GM19397 (cell line): ENCODE measurements around the gene SYNE2.
"Not testable (repeated sequence)": the region's sequence is repeated elsewhere in the genome, so short reads cannot be mapped to it uniquely, and the experiment has no call there.

Source experiments
- ATAC-seq: cut with Tn5 transposase; IDR thresholded peaks from one replicate; pipeline ENCODE4 v1.9.1; 2021; ENCODE audit warnings: mild to moderate bottlenecking, moderate library complexity; ENCODE audit not compliant: unreplicated experiment

SYNE2 gene

GRCh38 chr14:64118403-64118742, 265.6 kb downstream of the SYNE2 start:
- ATAC-seq = not testable (repeated sequence)

- ATAC-seq = no peak
Measured at GRCh38 chr14:64118892-64119291, 266.1 kb downstream of the SYNE2 start.

- no peak for ATAC-seq
Measured at GRCh38 chr14:64119500-64119899, 266.7 kb downstream of the SYNE2 start.

GRCh38 chr14:64119980-64120379, 267.2 kb downstream of the SYNE2 start:
- ATAC-seq = no peak

GRCh38 chr14:64123241-64123822, 270.5 kb downstream of the SYNE2 start:
- no peak for ATAC-seq

GRCh38 chr14:64125270-64125669, 272.5 kb downstream of the SYNE2 start:
- no peak for ATAC-seq

GRCh38 chr14:64126548-64126947, 273.7 kb downstream of the SYNE2 start:
- ATAC-seq = no peak

- no peak for ATAC-seq
Measured at GRCh38 chr14:64137657-64138290, 285.0 kb downstream of the SYNE2 start.

GRCh38 chr14:64147126-64147790, 294.5 kb downstream of the SYNE2 start:
- no peak for ATAC-seq

GRCh38 chr14:64149921-64150320, 297.1 kb downstream of the SYNE2 start:
- ATAC-seq = no peak

- no peak for ATAC-seq
Measured at GRCh38 chr14:64158608-64159007, 305.8 kb downstream of the SYNE2 start.

GRCh38 chr14:64159588-64159987, 306.8 kb downstream of the SYNE2 start:
- no peak for ATAC-seq

GRCh38 chr14:64170181-64170580, 317.4 kb downstream of the SYNE2 start:
- ATAC-seq = no peak

- no peak for ATAC-seq
Measured at GRCh38 chr14:64174922-64175782, 322.3 kb downstream of the SYNE2 start.

- no peak for ATAC-seq
Measured at GRCh38 chr14:64176330-64176729, 323.5 kb downstream of the SYNE2 start.

- no peak for ATAC-seq
Measured at GRCh38 chr14:64178814-64179213, 326.0 kb downstream of the SYNE2 start.

- ATAC-seq = not testable (repeated sequence)
Measured at GRCh38 chr14:64182908-64183307, 330.1 kb downstream of the SYNE2 start.

- no peak for ATAC-seq
Measured at GRCh38 chr14:64184103-64184729, 331.4 kb downstream of the SYNE2 start.

- ATAC-seq = no peak
Measured at GRCh38 chr14:64185184-64185583, 332.4 kb downstream of the SYNE2 start.

- ATAC-seq = no peak
Measured at GRCh38 chr14:64186231-64187129, 333.7 kb downstream of the SYNE2 start.
